ENCODE data around the gene ARID5B.

GRCh38 chr10:61911425-61911824 is 9.9 kb downstream of the ARID5B start:
- TF ChIP-seq POLR2A (IDR thresholded peaks at IDR 0.05; ENCODE audit: low read depth, low read length) (no peak), TAF1 (IDR thresholded peaks at IDR 0.05; ENCODE audit: low read depth, low read length) (no peak), POLR2AphosphoS5 (IDR thresholded peaks at IDR 0.05; ENCODE audit: low read depth, low read length) (no peak), SPI1 (IDR thresholded peaks at IDR 0.05; ENCODE audit: low read depth, low read length) (no peak), POU2F2 (IDR thresholded peaks at IDR 0.05; ENCODE audit: low read depth, low read length) (no peak), PAX5 (IDR thresholded peaks at IDR 0.05; ENCODE audit: insufficient read depth, low read length, severe bottlenecking) (no peak)

Measured in GM12891 (cell line).